HEK293 (cell line): ENCODE measurements around the gene UBR1.

Source experiments
- FEZF1 ChIP-seq: fragments of 450-650 bp; formaldehyde crosslinking; IDR thresholded peaks from 2 replicates; pipeline ENCODE4 v1.5.1; 2016; ENCODE audit warnings: missing biosample characterization, missing genetic modification characterization
- KLF16 ChIP-seq: fragments of 450-650 bp; formaldehyde crosslinking; IDR thresholded peaks from 2 replicates; pipeline ENCODE4 v1.5.1; 2017; ENCODE audit warnings: missing biosample characterization, missing genetic modification characterization
- ZFP41 ChIP-seq: fragments of 450-650 bp; formaldehyde crosslinking; IDR thresholded peaks from 2 replicates; pipeline ENCODE4 v1.5.1; 2016; ENCODE audit warnings: missing biosample characterization, missing genetic modification characterization, borderline replicate concordance
- ZNF311 ChIP-seq: fragments of 450-650 bp; formaldehyde crosslinking; IDR thresholded peaks from 2 replicates; pipeline ENCODE4 v1.5.1; 2017; ENCODE audit warnings: missing biosample characterization, missing genetic modification characterization, borderline replicate concordance
- ZNF324 ChIP-seq: fragments of 450-650 bp; formaldehyde crosslinking; IDR thresholded peaks from 2 replicates; pipeline ENCODE4 v1.5.1; 2016; ENCODE audit warnings: missing biosample characterization, missing genetic modification characterization
- TF ChIP-seq, protein P1 (sequence below): fragments of 450-650 bp; formaldehyde crosslinking; IDR thresholded peaks from 2 replicates; pipeline ENCODE4 v1.5.1; 2016; ENCODE audit warnings: missing biosample characterization, missing genetic modification characterization
- TF ChIP-seq, protein P2 (sequence below): fragments of 450-650 bp; formaldehyde crosslinking; IDR thresholded peaks from 2 replicates; pipeline ENCODE4 v1.5.1; 2016; ENCODE audit warnings: missing biosample characterization, missing genetic modification characterization
- TF ChIP-seq, protein P3 (sequence below): fragments of 450-650 bp; formaldehyde crosslinking; IDR thresholded peaks from 2 replicates; pipeline ENCODE4 v1.5.1; 2016; ENCODE audit warnings: missing biosample characterization, missing genetic modification characterization

DNA sequence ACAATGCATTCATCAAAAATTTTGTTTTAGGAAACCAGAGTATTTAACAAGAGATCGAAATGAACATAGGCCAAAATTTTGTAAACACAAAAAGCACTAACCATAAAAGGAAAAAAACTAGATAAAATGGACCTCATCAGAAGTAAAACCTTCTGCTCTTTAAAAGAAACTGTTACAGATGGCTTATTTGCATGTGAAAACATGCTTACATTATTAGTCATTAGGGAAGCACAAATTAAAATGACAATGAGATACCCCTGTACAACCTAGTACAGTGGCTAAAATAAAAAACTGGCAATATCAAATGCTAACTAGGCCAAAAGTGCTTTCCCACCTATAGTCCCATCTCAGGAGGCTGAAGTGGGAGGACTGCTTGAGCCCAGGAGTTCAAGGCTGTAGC lies 19.3 kb downstream of the UBR1 start:
- TF ChIP-seq ZFP41 (tag by site-specific recombination) = no peak
- no peak for TF ChIP-seq ZNF324
- TF ChIP-seq FEZF1 (tag by site-specific recombination) = no peak
- TF ChIP-seq, protein P1, sequence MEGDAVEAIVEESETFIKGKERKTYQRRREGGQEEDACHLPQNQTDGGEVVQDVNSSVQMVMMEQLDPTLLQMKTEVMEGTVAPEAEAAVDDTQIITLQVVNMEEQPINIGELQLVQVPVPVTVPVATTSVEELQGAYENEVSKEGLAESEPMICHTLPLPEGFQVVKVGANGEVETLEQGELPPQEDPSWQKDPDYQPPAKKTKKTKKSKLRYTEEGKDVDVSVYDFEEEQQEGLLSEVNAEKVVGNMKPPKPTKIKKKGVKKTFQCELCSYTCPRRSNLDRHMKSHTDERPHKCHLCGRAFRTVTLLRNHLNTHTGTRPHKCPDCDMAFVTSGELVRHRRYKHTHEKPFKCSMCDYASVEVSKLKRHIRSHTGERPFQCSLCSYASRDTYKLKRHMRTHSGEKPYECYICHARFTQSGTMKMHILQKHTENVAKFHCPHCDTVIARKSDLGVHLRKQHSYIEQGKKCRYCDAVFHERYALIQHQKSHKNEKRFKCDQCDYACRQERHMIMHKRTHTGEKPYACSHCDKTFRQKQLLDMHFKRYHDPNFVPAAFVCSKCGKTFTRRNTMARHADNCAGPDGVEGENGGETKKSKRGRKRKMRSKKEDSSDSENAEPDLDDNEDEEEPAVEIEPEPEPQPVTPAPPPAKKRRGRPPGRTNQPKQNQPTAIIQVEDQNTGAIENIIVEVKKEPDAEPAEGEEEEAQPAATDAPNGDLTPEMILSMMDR (tag by site-specific recombination) = no peak
- TF ChIP-seq ZNF311 (tag by site-specific recombination) = no peak
- TF ChIP-seq KLF16 (tag by site-specific recombination) = no peak
- TF ChIP-seq, protein P2, sequence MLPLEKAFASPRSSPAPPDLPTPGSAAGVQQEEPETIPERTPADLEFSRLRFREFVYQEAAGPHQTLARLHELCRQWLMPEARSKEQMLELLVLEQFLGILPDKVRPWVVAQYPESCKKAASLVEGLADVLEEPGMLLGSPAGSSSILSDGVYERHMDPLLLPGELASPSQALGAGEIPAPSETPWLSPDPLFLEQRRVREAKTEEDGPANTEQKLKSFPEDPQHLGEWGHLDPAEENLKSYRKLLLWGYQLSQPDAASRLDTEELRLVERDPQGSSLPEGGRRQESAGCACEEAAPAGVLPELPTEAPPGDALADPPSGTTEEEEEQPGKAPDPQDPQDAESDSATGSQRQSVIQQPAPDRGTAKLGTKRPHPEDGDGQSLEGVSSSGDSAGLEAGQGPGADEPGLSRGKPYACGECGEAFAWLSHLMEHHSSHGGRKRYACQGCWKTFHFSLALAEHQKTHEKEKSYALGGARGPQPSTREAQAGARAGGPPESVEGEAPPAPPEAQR (tag by site-specific recombination) = no peak
- TF ChIP-seq, protein P3, sequence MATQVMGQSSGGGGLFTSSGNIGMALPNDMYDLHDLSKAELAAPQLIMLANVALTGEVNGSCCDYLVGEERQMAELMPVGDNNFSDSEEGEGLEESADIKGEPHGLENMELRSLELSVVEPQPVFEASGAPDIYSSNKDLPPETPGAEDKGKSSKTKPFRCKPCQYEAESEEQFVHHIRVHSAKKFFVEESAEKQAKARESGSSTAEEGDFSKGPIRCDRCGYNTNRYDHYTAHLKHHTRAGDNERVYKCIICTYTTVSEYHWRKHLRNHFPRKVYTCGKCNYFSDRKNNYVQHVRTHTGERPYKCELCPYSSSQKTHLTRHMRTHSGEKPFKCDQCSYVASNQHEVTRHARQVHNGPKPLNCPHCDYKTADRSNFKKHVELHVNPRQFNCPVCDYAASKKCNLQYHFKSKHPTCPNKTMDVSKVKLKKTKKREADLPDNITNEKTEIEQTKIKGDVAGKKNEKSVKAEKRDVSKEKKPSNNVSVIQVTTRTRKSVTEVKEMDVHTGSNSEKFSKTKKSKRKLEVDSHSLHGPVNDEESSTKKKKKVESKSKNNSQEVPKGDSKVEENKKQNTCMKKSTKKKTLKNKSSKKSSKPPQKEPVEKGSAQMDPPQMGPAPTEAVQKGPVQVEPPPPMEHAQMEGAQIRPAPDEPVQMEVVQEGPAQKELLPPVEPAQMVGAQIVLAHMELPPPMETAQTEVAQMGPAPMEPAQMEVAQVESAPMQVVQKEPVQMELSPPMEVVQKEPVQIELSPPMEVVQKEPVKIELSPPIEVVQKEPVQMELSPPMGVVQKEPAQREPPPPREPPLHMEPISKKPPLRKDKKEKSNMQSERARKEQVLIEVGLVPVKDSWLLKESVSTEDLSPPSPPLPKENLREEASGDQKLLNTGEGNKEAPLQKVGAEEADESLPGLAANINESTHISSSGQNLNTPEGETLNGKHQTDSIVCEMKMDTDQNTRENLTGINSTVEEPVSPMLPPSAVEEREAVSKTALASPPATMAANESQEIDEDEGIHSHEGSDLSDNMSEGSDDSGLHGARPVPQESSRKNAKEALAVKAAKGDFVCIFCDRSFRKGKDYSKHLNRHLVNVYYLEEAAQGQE (tag by site-specific recombination) = no peak
